Stimulated activated CD4-positive, alpha-beta T cell treated with anti-CD3 and anti-CD28 coated beads, TNF-alpha, amount 100 ng/mL, for 1 hour (primary cell): ENCODE measurements around the gene MEGF6.

Source experiments
- DNase-seq, 3 donors: peaks; one replicate each; pipeline ENCODE4 v3.0.0-alpha.2; 2020; ENCODE audit warnings: low read depth in 3 of 3, low spot score in 1 of 3

The MEGF6 gene

DNA sequence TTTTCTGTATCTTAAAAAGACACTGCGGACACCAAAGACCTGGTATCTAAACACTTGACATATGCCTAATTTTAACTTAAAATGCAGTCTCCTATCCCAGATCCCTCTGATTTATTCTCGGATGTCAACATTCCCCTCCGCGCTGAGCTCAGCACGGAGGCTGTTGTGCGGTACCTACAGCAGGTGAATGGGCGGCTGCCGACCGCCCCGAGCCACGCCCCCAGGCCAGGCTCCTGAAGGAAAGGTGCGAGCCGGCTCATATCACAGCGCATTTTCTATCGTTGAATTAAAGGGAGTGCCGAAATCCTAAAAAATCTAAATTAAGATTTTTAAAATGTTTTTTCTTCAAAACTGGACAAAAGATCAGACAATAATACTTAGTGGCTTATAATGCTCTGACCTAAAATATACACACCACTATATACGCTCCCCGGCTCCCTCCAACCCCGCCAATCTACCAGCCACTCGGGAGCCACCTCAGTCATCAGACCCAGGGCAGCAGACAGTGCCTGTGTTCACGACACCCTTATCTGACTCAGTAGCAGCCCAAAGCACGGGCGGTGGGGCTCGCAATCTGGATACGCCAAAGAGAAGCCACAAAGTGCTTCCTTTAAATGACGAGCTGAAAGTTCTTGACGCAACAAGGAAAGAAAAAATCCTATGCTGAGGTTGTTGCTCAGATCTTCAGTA is 34.5 kb upstream of the MEGF6 start:
- no peak for DNase-seq

DNA sequence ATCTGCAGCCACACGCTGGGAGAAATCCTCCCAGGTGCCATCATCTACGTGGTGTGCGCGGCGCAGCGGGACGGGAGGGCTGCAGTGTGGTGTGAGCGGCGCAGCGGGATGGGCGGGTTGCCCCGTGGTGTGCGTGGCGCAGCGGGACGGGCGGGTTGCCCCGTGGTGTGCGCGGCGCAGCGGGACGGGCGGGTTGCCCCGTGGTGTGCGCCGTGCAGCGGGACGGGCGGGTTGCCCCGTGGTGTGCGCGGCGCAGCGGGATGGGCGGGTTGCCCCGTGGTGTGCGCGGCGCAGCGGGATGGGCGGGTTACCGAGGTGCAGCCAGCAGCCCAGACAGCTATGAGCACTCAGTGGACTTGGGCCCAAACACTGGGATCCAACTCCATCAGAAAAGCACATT is 33.9 kb upstream of the MEGF6 start:
- no peak for DNase-seq

DNA sequence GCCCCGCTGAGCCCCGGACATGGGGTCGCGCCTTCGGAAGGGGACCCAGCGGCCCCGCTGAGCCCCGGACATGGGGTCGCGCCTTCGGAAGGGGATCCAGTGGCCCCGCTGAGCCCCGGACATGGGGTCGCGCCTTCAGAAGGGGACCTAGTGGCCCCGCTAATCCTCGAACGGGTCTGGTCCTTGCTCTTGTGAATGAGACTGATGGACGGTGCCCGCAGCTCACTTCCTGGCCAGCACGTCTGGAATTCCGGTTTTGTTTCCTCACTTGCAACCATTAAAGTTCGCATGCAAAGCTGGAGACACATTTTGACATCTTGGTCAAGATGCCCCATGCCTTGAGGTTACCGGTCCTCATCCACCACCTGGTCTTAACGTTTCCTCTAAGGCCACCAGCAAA is 33.0 kb upstream of the MEGF6 start:
- DNase-seq = no peak

DNA sequence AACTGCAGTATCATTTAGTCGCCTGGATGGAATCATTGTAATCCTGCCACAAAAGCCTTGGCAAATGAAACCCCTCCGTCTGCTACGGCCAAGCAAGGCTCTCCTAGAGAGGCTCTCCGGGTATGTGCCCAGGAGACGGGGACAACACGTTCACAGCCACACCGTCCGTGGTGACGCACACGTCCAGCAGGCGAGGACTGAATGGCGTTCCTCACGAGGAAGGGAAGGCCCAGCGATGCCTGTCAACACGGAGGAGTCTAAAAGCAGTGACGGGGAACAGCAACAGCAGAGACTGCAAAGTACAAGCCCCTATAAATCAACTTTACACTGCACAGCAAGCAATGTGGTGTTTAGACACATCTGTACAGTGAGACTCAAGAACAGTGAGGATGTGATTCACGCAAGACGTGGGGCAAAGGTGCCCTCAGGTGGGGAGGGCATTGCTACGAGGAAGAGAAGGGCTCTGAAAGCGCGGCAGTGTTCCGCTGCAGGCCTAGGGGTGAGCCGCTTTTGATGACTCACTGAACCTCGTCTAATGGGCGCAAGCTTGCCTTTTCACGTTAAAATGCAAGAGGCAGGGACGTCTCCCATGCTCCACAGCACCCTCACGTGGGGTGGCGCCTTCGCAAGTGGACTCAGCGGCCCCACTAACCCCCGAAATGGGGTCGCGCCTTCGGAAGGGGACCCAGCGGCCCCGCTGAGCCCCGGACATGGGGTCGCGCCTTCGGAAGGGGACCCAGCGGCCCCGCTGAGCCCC is 31.8 kb upstream of the MEGF6 start:
- DNase-seq = no peak

DNA sequence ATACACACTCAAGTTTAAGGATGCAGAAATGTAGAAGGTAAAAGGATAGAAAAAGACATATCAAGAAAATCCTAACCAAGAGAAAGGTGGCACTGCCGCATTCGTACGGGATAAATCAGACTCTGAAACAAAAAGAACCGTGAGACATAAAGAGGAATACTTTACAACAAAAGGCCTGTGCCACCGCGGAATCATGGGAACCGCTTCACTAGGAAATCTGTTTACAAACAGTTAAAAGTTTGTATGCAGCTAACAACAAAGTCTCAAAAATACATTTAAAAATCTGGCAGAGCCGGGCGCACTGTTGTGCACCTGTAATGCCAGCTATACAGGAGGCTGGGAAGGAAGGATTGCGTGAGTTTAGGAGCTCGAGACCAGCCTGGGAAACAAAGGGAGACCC is 30.5 kb upstream of the MEGF6 start:
- no peak for DNase-seq

DNA sequence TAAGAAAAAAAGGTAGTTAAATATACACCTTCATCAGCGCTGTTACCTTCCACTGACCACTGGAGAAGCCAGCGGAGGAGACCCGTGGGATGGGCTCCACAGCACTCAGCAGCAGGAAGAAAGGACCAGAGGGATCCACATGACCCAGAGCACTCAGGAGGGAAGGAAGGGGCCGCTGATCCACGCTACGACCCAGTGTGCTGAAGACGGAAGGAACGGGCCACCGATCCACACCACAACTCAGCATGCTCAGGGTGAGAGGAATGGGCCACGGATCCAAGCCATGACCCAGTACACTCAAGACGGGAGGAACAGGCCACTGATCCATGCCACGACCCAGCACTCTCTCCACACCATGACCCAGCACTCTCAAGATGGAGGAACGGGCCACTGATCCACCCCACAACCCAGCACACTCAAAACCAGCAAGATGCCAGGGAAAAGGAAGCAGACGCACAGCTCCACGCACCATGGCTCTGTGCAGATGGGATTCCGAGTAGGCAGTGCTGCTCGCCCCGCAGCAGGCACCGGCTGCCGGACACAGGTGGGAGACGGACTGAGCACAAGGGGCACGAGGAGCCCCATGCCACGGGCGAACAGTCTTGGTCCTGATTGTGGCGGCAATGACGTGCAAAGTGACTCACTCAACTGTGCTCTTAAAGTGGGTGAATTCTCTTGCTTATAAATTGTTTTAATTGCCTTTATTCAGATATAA is 29.9 kb upstream of the MEGF6 start:
- no peak for DNase-seq

DNA sequence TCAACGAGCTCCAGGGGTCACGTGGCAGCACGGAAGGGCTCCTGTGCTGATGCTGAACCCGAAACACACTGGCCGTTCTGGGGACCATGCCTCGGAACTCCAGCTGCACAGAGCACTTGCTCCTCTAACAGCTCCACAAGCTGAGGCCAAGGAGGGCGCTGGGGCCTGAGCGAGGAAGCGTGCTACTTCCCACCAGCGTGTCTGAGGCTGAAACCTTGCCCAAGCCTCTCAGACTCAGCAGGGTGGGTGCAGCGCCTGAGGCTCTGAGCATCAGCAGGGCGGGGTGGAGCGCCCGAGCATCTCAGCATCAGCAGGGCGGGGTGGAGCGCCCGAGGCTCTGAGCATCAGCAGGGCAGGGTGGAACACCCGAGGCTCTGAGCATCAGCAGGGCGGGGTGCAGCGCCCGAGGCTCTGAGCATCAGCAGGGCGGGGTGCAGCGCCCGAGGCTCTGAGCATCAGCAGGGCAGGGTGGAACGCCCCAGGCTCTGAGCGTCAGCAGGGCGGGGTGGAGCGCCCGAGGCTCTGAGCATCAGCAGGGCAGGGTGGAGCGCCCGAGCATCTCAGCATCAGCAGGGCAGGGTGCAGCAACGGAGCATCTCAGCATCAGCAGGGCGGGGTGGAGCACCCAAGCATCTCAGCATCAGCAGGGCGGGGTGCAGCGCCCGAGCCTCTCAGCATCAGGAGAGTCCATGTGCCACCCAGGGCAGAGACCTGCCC is 29.0 kb upstream of the MEGF6 start:
- DNase-seq = no peak

DNA sequence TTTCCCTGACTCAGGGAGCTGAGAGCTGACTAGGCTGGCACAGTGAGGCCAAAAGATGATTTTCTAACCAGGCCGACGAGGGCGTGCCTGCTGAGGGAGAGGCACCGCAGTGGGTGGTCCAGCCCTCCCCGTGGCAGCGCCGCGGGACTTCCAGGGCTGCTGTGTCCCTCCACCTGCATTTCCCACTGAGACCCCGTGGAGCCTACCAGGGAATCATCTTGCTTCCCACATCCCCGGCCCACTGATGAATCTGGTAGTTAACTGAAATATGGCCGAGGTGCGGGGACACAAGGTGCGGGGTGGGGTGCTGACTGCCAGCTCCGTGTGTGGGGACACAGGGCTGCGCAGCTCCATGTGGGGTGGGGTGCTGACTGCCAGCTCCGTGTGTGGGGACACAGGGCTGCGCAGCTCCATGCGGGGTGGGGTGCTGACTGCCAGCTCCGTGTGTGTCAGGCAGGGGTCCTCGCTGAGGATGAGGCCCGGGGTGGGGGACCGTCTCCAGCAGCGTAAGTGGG is 28.1 kb upstream of the MEGF6 start:
- DNase-seq = no peak

DNA sequence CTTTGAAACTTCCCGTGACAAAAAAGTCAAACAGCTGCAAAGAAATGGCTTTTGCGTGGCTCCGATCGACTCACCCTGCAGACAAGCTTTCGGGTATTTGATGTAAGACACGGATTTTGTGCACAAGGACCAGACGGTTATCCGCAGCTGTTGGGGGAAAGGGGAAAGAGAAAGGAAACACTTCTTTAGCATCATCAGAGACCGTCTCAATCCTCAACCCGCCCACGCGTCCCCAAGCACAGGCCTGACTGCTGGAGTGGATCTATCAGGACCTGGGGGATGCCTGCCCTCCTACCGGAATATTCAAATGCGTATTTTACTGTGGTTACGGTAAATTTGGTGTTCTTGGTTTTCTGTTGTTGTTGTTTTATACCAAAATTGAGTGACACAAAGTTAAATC is 27.4 kb upstream of the MEGF6 start:
- no peak for DNase-seq

DNA sequence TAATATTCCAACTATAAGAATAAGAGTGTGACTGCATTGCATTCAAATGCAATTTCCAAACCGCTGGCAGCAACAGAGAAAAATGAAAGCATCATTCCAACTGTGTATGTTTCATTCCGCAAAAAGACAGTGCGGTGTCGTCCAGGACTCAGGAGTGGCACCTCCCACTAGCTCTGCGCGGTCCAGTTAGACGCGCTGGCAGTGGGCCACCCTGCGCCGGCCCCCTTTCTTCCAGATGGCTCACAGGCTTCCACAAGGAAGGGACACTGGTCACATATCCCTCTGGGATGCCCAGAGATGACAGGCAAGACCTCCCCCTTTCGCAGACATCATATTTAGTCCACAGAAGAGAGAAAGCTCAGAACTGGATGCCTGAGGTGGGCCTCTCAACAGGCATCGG is 26.7 kb upstream of the MEGF6 start:
- no peak for DNase-seq

DNA sequence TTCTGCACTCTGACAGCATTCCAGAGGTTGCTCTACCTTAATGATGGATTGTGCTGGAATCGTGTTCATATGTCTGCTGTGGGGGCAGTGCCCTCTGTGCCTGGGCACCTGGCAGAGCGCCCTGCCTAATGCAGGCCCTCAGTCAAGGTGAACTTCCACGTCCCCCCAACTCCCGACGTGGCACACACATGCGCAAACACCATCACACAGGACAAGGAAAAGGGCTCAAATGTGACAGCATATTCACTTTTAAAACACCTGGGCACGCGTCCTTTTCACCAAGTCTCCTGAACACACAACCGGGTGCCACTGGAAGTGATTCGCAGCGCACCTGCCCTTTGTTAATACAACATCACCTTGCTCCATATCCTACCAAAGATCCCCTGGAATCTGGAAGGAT is 25.2 kb upstream of the MEGF6 start:
- DNase-seq = no peak

DNA sequence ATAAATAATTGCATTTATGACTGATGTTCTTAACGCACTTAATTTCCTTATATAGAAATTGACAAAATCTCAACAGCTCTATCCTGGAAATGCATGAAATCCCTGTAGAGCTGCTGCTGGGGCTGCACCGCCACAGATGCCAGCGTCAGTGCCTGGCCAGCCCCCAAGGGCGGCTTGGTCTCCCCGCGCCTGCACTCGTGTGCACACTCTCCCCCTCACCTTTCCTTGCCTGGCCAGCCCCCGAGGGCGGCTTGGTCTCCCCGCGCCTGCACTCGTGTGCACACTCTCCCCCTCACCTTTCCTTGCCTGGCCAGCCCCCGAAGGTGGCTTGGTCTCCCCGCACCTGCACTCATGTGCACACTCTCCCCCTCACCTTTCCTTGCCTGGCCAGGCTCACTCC is 24.8 kb upstream of the MEGF6 start:
- no peak for DNase-seq

DNA sequence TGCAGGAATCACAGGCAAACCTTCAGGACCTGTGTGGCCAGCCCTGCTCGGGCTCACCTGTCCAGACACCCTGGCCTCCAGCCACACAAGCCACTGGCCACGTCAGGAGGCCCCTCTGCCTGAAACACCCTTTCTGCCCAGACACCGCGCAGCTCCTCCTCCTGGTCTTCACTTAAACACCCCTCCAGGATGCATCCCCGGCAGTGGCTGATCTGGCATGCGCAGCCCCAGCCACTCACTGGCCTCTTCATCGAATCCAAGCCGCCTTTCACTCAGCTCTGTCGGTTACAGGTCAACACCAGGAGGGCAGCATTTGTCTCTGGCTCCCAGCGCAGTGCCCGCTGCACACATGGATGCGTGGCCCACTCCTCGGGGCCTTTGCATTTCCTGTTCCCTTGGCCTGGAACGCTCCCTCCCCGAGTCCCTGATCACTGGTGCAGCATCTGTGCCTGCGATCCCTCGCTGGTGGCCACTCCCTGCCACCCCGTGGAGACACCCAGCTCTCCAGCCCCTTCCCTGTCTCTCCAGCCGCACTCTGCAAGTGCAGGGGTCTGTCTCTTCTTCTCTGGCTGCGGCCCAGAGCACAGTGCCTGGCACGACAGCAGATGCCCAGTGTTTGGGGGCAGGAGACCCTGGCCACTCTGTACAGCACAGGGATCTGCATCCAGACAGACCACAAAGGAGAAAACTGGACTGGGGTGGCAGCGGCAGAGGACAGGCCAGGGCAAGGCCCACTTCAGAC is 22.9 kb upstream of the MEGF6 start:
- DNase-seq = no peak

DNA sequence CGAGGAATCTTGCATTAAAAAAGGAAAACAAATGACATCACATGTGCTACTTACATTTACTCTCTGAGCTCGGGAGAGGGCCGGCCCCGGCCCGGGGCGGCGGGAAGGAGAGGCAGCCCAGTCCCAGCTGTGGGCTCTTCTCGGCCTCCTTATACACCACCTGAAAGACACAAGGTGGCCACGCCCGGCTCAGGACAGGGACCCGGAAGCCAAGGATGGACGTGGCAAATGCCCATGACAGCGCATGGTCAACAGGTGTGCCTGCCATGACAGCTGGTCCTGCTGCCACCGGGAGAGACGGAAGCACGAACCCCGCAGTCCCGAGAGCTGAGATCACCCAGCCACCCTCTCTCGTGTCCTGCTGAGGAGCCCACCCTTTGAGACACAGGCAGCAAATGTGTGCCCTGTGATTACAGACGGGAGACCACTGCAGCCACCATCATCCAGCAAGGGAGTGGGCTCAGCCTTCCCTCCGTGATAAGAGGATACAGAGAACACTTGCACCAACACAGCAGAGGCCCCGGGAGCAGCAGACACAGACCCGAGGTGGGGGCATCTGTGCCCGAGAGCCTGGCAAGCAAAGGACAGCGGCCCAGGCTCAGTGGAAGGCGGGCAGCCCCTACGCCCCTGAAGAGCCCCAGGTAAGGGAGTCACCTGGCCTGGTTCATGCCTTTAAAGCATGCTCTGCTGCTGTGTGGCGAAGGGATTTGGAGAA is 22.2 kb upstream of the MEGF6 start:
- DNase-seq = no peak

DNA sequence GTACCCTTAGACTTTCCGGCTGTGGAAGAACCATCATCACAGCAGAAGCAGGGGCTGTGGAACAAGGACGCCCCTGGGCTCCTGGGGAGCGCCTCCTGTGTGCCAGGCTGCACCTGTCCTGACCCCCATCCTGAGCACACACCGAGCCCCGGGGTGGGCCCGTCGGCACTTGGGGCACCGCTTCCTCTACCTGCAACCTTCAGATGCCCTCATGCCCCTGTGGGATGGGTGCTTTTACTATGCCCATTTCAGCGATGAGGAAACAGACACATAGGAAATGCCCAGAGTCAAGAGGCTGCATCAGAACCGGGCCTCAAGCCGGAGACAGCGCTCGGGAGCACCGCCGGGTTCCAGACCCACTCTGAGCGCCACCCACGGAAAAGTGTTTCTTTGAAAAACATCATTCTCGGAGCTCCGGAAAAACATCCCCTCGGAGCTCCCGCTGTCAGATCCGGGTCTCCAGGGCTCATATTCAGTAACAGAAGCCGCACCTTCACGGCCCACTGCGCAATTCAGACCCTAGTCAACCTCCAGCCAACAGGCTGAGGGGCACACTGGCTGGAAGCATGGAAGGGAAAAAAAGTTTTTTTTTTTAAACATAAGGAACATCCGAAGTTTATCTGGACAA is 21.5 kb upstream of the MEGF6 start:
- no peak for DNase-seq

DNA sequence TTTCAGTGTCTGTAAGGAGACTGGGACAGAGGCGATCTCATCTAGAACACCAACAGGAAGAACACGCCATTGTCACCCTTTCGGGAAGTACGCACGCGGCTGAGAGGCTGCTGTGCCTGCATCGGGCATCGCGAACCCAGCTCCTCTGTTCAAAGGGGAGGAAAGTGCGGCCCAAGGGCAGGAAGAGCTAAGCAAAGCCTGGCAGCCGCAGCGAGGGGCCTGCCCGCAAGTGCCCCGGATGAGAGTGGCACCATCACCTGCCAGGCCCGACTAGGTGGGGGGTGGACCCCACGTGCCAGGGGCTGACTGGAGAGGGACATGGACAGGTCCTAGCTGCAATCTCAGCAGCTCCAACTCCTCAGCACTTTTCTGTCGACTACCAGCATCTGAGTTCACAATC is 21.0 kb upstream of the MEGF6 start:
- no peak for DNase-seq

DNA sequence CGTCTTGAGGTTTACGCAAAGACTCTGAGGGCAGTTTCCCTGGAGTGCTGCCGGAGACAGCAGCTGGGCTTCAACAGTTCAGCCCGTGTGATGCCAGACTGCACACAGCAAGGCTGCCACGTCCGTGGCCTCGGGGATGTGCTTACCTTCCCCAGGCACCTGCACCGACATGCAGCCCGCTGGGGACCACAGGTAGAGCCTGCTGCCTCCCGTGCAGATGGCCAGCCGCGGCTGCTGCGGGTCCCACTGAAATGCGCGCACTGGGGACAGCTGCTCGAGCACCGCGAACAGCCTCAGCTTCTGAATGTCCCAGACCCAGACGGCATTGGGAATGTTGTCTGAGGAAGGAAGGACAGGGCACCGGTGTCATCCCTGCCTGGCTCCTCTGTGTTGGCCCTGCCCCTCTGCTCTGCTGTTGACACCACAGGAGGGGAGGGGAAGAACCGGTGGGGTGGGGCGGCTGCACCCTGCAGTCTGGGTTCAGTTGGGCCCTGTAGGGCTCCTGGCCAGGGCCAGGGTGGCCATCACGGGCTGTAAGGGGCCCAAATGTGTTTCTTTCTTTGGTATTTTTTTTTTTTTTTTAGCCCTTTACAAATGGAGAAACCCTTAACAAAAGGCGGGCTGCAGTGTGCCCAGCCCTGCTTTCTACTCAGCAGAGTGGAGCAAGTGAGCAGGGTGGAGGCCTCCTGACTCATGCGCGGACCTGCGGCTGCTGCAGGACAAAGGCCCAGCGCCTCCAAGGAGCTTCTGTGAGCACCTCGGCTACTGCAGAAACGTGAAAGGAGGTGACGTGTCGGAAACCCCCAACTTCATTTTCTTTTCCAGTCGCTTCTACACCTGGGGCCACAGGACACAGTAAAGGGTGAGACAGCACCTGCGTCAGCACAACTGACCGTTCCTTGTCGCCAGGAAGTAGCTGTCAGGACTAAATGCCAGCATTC is 20.3 kb upstream of the MEGF6 start:
- DNase-seq = no peak

DNA sequence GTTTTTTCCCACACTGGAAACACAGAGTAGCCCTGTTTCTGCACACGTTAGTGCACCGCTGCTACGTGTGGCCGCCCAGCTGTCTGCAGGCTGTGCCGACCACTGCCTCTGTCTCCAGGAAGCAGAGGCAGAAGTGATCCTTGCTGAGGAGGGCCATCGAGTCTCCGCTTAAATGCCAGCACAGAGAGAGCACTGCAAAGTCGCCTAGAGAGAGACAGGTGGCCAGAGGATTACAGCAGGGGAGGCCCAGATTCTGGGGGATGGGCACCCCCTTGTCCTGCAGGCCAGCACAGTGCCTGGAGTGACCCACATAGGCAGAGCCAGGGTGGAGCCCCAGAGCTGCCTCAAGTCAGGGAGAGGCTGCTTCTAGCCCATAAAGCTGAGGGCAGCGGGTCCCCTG is 19.6 kb upstream of the MEGF6 start:
- DNase-seq = no peak

DNA sequence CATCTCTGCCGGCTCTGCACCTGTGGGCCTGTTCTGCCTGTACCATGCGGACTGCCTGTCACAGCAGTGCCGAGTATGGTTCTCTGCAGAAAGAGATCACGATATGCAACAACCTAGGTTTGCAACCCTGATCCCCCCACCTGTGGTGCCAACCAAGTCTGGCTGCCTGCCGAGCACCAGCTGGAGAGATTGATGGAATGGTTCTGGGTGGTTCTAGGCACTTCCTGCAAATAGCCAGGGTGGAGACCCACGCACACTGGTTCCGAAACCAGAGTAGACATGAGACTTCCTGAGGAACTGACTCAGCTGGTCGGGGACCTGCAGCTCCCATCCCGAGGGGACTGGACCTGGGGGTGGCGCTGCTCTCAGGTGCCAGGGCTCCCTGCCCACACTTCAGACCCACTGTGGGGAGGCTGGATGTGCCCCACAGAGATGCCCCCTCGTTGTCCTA is 18.9 kb upstream of the MEGF6 start:
- no peak for DNase-seq
